OCI-M1 (cell line): Measurements from ENCODE around the gene RAD9A.

Experiments
- DNase-seq: peaks from one replicate; lab custom pipeline; 2025; lab: John Stamatoyannopoulos, UW

The RAD9A gene

DNA sequence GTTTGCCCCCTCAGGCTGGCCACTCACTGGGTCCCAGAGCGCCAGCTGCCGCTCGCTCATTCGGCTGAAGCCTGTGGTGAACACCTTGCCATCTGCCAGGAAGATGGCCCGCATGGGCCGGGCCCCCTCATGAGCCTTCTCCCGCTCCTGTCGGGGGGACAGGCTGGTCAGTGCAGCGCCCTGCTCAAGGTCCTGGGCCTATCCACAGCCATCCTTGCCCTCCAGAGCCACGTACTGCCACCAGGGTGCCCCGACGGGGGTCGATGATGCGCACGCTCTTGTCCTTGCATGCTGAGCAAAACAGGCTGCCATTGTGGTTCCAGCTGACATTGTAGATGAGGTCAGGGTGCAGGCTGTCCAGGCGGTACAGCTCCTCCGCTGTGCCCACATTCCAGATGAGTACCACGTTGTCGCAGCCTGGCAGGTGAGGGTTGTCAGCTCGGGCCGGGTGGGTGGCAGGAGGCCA, 49.3 kb downstream of the RAD9A start:
- no peak for DNase-seq

DNA sequence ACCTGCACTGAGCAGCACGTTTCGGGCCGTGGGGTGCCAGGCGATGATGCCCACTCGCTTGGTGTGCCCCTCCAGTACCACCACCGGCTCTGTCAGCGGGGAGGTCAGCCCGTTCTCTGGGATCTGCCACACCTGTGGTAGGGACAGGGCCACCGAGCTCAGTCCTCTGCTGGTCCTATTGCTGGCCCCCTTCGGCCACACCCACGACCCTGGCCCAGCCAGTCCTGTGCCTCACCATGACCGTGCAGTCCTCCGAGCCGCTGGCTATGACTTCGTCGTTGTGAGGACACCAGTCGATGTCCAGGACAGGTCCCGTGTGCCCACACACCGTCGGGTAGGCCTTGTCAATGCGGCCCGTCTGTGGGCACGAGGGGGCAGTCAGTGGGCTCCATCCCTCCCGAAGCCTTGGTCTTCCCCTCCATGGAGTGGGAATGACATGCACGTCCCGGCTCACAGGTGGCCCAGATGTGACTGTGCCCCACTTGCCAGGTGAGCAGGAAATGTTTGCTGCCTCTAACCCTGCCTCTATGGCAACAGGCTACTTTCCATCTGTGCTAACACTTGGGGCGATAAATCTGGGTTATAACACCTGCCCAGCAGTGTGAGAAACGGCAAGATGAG, 50.1 kb downstream of the RAD9A start:
- no peak for DNase-seq

- peak; percentile 41 for DNase-seq
Measured at GRCh38 chr11:67442504-67443404, 51.0 kb downstream of the RAD9A start.

DNA sequence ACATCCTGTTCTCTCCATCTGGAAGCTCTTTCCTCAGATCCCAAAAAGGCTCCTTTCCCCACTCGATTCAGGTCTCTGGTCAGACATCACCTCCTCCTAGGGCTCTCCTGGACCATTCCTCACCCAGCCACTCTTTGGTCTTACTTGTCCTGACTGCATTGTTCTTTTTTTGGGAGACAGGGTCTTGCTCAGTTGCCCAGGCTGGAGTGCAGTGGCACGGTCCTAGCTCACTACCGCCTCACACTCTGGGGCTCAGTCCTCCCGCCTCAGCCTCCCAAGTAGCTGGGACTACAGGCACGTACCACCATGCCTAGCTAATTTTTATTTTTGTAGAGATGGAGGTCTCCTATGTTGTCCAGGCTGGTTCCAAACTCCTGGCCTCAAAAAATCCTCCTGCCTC, 53.7 kb downstream of the RAD9A start:
- no peak for DNase-seq
